GM18498 (cell line): ENCODE results near the gene TBCD.
"Not testable (repeated sequence)": the region's sequence is repeated elsewhere in the genome, so short reads cannot be mapped to it uniquely, and the experiment has no call there.

Experiments used
- ATAC-seq: cut with Tn5 transposase; IDR thresholded peaks from one replicate; pipeline ENCODE4 v1.9.1; 2021; ENCODE audit warnings: mild to moderate bottlenecking, moderate library complexity; ENCODE audit not compliant: unreplicated experiment

The TBCD gene

GRCh38 chr17:82964451-82964850, 212.6 kb downstream of the TBCD start:
- not testable (repeated sequence) for ATAC-seq

DNA sequence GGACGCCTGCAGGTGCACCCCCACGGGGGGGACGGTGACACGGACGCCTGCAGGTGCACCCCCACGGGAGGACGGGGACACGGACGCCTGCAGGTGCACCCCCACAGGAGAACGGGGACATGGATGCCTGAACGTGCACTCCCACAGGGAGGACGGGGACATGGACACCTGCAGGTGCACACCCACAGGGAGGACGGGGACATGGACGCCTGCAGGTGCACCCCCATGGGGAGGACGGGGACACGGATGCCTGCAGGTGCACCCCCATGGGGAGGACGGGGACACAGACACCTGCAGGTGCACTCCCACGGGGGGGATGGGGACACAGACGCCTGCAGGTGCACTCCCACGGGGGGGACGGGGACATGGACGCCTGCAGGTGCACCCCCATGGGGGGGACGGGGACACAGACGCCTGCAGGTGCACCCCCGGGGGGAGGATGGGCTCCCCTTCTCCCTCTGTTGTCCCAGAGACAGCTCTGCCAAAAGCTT, 213.0 kb downstream of the TBCD start:
- no peak for ATAC-seq

- no peak for ATAC-seq
Measured at GRCh38 chr17:82965371-82965770, 213.5 kb downstream of the TBCD start.

DNA sequence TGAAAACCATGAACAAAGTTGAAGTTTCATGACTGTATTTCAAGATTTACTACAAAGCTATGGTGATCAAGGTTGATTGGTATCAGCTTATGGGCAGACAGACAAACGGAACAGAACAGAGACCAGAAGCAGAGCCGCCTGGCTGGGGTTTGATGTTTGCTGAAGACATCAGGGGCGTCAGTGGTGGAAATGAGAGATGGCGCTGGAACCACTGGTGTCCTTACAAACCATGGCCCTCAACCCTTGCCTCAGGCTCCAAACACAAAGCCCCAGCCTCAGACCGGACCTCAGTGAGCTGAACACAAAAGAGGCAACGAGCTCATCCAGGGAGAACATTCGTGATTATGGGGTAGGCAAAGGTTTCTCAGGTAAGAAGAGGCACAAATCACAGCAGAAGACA, 214.6 kb downstream of the TBCD start:
- no peak for ATAC-seq

- ATAC-seq, result no peak
Measured at GRCh38 chr17:82967268-82968032, 215.6 kb downstream of the TBCD start.

- not testable (repeated sequence) for ATAC-seq
Measured at GRCh38 chr17:82968033-82968841, 216.4 kb downstream of the TBCD start.

DNA sequence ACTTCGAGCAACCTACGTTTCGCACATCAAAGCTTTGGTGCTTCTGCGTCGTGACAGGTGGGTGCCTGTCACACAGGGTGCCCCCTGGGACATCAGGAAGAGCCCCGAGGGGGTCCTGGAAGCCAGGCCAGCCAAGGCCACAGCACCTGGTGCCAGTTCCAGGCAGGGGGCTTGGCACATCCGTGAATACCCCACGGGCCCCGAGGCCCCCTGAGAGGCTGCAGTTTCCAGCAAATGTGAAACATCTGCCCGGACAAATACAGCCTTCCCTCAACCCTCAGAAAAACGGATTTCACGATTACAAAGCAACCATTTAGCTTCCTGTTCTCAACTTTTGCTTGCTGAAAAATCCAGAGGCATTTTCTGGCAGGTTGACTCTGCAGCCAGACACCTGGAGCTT, 218.2 kb downstream of the TBCD start:
- ATAC-seq, result no peak

- no peak for ATAC-seq
Measured at GRCh38 chr17:82970818-82971590, 219.1 kb downstream of the TBCD start.

GRCh38 chr17:82972836-82973372, 221.0 kb downstream of the TBCD start:
- no peak for ATAC-seq

- no peak for ATAC-seq
Measured at GRCh38 chr17:82973456-82974135, 221.7 kb downstream of the TBCD start.

- ATAC-seq, result no peak
Measured at GRCh38 chr17:82974136-82974952, 222.5 kb downstream of the TBCD start.

DNA sequence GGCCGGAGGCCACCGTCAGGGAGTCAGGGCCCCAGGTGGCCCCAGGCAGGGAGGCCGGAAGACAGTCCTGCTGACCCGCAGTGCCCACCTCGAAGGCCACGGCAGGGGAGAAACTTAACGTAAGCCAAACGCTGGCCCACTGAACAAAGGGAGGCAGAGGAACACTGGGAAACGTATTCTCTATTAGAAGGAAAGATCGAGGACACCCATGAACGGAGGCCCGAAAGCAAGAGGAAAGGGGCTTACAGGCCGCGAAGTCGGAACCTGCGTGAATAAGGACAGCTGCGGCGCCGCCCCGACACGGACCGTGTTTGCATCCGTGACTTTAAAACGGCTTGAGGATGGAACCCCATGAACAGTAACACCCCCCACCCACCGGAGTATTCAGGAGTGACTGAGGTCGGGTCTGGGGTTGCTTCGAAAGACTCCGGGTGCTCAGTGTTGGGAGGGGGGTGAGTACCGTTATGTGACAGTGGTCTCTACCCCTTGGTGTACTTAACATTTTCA, 225.2 kb downstream of the TBCD start:
- no peak for ATAC-seq

- ATAC-seq, result no peak
Measured at GRCh38 chr17:82977606-82978005, 225.7 kb downstream of the TBCD start.

DNA sequence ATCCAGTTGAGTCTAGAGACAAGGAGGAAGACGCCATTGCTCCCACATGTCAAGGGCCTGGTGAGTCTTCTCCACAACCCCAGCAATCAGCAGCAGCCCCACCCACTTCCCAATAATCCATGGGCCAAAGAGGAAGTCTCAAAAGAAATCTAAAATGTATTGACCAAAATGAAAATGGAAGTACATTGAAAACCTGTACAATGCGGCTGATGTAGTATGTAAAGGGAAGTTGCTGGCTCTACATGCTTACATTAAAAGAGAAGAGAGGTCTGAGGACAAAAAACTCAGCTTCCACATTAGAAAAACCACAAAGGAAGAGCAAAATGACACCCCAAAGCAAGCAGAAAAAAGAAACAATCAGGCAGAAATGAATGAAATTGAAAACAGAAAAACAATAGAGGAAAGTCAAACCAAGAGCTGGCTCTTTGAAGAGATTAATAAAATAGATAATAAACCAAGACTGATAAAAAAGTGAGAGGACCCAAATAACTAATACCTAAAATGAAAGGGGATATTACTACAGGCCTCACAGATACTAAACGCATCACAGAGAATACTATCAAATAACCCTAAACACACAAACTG, 227.0 kb downstream of the TBCD start:
- ATAC-seq, result no peak

DNA sequence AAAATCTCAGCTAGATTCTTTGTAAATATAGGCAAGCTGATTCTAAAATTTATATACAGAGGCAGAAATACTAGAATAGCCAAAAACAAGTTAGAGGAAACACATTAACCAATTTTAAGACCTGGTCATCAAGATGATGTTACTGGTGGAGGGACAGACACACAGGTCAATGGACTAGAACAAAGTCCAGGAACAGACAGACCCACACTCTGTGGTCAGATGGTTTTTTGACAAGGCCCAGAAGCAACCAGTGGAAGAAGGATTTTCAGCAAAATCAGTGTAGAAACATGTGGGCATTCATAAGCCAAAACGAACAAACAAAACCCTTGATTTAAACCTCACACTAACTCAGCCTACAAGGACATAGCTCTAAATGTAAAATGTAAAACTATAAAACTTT, 227.9 kb downstream of the TBCD start:
- ATAC-seq, result no peak

- ATAC-seq, result no peak
Measured at GRCh38 chr17:82980632-82981031, 228.8 kb downstream of the TBCD start.

GRCh38 chr17:82981141-82981730, 229.4 kb downstream of the TBCD start:
- no peak for ATAC-seq

DNA sequence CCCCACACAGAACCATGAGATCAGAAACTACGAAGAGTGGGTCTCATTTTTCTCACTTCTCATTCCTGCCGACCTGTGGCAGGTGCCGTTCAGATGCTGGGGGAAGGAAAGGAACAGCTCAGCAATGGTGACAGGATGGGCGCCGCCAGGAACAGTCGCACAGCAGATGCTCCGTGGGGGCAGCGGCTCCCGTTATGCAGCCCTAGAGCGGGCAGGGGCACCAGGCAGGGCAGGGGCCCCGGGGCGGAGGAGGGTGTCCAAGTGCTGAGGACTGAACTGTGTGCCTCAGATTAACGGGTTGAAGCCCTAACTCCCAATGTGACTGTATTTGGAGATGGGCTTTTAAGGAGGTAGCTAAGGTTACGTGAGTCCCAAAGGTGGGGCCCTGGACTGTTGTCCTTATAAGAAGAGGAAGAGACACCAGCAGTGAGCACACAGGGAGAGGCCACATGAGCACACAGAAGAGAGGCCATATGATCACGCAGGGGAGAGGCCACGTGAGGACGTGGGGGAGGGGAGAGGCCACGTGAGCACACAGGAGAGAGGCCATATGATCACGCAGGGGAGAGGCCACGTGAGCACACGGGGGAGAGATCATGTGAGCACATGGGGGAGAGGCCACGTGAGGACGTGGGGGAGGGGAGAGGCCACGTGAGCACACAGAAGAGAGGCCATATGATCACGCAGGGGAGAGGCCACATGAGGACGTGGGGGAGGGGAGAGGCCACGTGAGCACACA, 231.8 kb downstream of the TBCD start:
- ATAC-seq, result no peak
